AG04450 (cell line): ENCODE data around the gene CDK4. TPM values are rescaled to one million over a fixed set of nuclear protein-coding genes. Genes with fewer than 3 reads are reported as not detected.

Experiments
- CTCF ChIA-PET: fragments of 300-600, 350-600 bp; formaldehyde crosslinking; extraction: SDS; loops from one replicate; lab custom pipeline; 2022; ENCODE audit warnings: antibody characterized with exemption, inconsistent platforms; lab: Charles Lee
- POLR2A ChIA-PET: fragments of 350-600 bp; formaldehyde crosslinking; extraction: SDS; loops from one replicate; lab custom pipeline; 2021; ENCODE audit warnings: antibody characterized with exemption, inconsistent platforms; lab: Yijun Ruan, JAX
- DNase-seq: peaks from one replicate; pipeline ENCODE4 v3.0.0-alpha.2; 2011; ENCODE audit warnings: low read depth, low spot score
- H3K27ac ChIP-seq: one replicate; pipeline ENCODE4 v1.5.1; 2012; ENCODE audit warnings: low read depth, low read length, control low read depth
- H3K27me3 ChIP-seq: one replicate; pipeline ENCODE4 v1.6.0; 2012; ENCODE audit warnings: low read length; ENCODE audit not compliant: control insufficient read depth, insufficient read depth
- H3K4me3 ChIP-seq: 2 replicates; pipeline ENCODE4 v1.5.1; 2011; ENCODE audit warnings: mild to moderate bottlenecking, low read depth, low read length, control low read depth
- H3K9me3 ChIP-seq: 2 replicates; pipeline ENCODE4 v1.5.1; 2012; ENCODE audit warnings: low read length; ENCODE audit not compliant: control insufficient read depth, insufficient read depth
- CTCF ChIP-seq: IDR thresholded peaks from 2 replicates; pipeline ENCODE4 v1.5.1; 2011; ENCODE audit warnings: low read depth, low read length, control low read depth, inconsistent platforms
- polyA plus RNA-seq: library from polyadenylated mRNA; depleted of rRNA; stranded (reverse); fragments of >200 nt; gene quantifications from 2 replicates; pipeline ENCODE4 v1.2.3, GENCODE V29; 2011

CDK4 gene
- polyA plus RNA-seq, 1 experiment, result 251 TPM

- POLR2A ChIA-PET, result interaction anchor here (0.5 kb wide), 1 partner anchor 37 kb away, joined by 3 read pairs; the partner anchor contains the start of gene TSPAN31
These were observed 29.7 kb upstream of the CDK4 start for GRCh38 chr12:57781801-57782200.

GRCh38 chr12:57781244-57781643 is 29.1 kb upstream of the CDK4 start:
- Histone ChIP-seq H3K9me3 (no peaks in the 10 kb centered on the region; the same call in 1 of the 2 replicates), H3K27me3 (no peaks in the 10 kb centered on the region), H3K4me3 (no peak overlapping the region), H3K27ac (no peak overlapping the region)
- ChIA-PET POLR2A (interaction anchor here (0.5 kb wide), 1 partner anchor 36 kb away, joined by 3 read pairs; the partner anchor contains the start of gene TSPAN31), CTCF (interaction anchor here (0.5 to 1.0 kb wide), 6 partner anchors 22 to 1077 kb away, joined by 3 to 5 read pairs (median 3); no protein-coding TSS in a partner anchor)
- no peak for TF ChIP-seq CTCF
- DNase-seq, result no peak

More at GRCh38 chr12:57781801-57782200, 29.7 kb upstream of the CDK4 start:
- H3K27ac ChIP-seq, result no peak overlapping the region
- H3K4me3 ChIP-seq, result no peak overlapping the region
- no peaks in the 10 kb centered on the region for H3K27me3 ChIP-seq
- H3K9me3 ChIP-seq, result no peaks in the 10 kb centered on the region; the same call in 1 of the 2 replicates
- TF ChIP-seq CTCF, result no peak
- DNase-seq, result no peak
- CTCF ChIA-PET, result interaction anchor here (0.9 to 1.0 kb wide), 4 partner anchors 22 to 129 kb away, joined by 3 to 4 read pairs (median 3); no protein-coding TSS in a partner anchor

GRCh38 chr12:57780284-57780897 is 28.3 kb upstream of the CDK4 start:
- Histone ChIP-seq H3K27ac (no peak overlapping the region), H3K9me3 (no peaks in the 10 kb centered on the region; the same call in 1 of the 2 replicates), H3K4me3 (no peak overlapping the region), H3K27me3 (no peaks in the 10 kb centered on the region)
- CTCF ChIA-PET, result interaction anchor here (0.7 to 1.6 kb wide), 4 partner anchors 22 to 125 kb away, joined by 3 to 6 read pairs (median 4); no protein-coding TSS in a partner anchor
- no peak for DNase-seq
- POLR2A ChIA-PET, result no interaction called here
- TF ChIP-seq CTCF, result no peak

- DNase-seq, result no peak
- Histone ChIP-seq H3K27ac (peak overlapping the region; percentile 31), H3K27me3 (no peaks in the 10 kb centered on the region), H3K9me3 (no peaks in the 10 kb centered on the region; the same call in 1 of the 2 replicates), H3K4me3 (no peak overlapping the region)
- no peak for TF ChIP-seq CTCF
- POLR2A ChIA-PET, result interaction anchor here (0.5 kb wide), 1 partner anchor 66 kb away, joined by 3 read pairs; no protein-coding TSS in a partner anchor
- CTCF ChIA-PET, result interaction anchor here (0.6 to 1.6 kb wide), 4 partner anchors 23 to 176 kb away, joined by 3 to 6 read pairs (median 4); no protein-coding TSS in a partner anchor
These were observed 27.6 kb upstream of the CDK4 start for GRCh38 chr12:57779736-57780135.

GRCh38 chr12:57777911-57778310 is 25.8 kb upstream of the CDK4 start:
- no peak for TF ChIP-seq CTCF

More at GRCh38 chr12:57777911-57778310, 25.8 kb upstream of the CDK4 start:
- ChIA-PET CTCF (interaction anchor here (0.9 kb wide), 1 partner anchor 25 kb away, joined by 6 read pairs; no protein-coding TSS in a partner anchor), POLR2A (no interaction called here)
- no peak for DNase-seq
- Histone ChIP-seq H3K27ac (no peak overlapping the region), H3K4me3 (no peak overlapping the region), H3K27me3 (no peaks in the 10 kb centered on the region), H3K9me3 (no peaks in the 10 kb centered on the region; the same call in 1 of the 2 replicates)
